GM19043 (cell line): ENCODE data around the gene ASB16.
A peak's percentile ranks its signal among the peaks of the same experiment; 100 is the strongest.
"Not testable (repeated sequence)": the region's sequence is repeated elsewhere in the genome, so short reads cannot be mapped to it uniquely, and the experiment has no call there.

ENCODE experiments used
- ATAC-seq: cut with Tn5 transposase; IDR thresholded peaks from one replicate; pipeline ENCODE4 v1.9.1; 2021; ENCODE audit warnings: low read depth; ENCODE audit not compliant: unreplicated experiment

ASB16 gene, protein sequence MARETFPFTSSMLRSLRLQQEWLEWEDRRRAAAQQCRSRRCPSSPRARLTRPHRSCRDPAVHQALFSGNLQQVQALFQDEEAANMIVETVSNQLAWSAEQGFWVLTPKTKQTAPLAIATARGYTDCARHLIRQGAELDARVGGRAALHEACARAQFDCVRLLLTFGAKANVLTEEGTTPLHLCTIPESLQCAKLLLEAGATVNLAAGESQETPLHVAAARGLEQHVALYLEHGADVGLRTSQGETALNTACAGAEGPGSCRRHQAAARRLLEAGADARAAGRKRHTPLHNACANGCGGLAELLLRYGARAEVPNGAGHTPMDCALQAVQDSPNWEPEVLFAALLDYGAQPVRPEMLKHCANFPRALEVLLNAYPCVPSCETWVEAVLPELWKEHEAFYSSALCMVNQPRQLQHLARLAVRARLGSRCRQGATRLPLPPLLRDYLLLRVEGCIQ

DNA sequence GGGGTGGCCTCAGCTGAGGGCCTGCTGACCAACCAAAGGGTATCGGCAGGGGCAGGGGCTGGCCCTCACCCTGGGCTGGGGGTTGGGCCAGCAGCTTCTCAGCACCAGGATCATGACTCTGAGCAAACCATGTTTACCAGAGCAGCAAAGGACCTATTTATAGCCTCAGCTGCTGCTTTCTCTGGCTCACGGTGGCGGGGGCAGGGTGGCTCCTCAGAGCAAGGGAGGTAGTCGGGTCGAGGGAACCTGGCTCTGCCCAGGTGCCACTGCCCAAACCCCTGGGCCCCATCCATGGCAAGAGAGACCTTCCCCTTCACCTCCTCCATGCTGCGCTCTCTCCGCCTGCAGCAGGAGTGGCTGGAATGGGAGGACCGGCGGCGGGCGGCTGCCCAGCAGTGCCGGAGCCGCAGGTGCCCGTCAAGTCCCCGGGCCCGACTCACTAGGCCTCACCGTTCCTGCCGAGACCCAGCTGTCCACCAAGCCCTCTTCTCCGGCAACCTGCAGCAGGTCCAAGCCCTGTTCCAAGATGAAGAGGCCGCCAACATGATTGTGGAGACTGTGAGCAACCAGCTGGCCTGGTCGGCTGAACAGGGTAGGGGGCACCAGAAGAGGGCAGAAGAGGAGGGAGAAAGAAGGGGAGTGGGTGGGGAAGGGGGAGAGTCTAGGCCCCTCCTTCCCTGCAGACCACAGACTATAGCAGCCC is at the start of gene ASB16:
Gene ASB16 (plus strand): TSS at position 206 of the 703 bp plus-strand sequence. CDS start 86 bp downstream, at position 292.
- no peak for ATAC-seq

DNA sequence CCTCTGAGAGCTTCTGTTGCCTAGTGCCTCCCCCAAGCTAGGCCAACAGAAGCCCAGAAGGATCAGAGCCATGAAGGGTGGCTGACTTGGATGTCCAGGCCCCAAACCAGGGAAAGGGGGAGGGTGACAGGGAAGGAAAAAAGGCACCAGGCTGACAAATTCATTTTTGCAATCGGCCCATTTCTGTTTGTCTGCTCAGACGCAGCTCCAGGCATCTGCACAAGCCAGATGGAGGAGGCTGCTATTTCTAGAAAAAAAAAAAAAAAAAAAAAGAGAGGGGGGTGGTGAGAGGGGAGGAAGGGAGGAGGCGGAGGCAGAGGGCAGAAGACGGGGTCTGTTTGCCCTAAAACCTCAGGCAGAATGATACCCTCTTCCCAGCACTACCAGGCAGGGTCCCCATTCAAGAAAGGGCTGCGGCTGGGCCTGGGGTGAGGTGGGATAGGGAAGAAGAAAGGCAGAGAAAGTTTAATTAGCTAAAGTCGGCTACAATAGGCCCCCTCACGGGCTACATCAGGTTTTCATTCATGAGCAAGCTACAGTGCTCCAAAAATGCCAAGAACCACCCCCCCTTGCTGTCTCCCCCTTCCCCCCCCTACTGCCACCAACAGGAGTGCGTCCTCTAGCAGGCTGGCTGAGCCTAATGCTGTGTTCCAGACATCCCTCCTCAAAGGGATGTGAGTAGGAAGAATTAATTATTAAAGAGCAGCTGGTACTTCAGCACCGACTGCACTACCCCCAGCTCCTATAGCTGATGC is 49.5 kb upstream of the ASB16 start:
- ATAC-seq = no peak

DNA sequence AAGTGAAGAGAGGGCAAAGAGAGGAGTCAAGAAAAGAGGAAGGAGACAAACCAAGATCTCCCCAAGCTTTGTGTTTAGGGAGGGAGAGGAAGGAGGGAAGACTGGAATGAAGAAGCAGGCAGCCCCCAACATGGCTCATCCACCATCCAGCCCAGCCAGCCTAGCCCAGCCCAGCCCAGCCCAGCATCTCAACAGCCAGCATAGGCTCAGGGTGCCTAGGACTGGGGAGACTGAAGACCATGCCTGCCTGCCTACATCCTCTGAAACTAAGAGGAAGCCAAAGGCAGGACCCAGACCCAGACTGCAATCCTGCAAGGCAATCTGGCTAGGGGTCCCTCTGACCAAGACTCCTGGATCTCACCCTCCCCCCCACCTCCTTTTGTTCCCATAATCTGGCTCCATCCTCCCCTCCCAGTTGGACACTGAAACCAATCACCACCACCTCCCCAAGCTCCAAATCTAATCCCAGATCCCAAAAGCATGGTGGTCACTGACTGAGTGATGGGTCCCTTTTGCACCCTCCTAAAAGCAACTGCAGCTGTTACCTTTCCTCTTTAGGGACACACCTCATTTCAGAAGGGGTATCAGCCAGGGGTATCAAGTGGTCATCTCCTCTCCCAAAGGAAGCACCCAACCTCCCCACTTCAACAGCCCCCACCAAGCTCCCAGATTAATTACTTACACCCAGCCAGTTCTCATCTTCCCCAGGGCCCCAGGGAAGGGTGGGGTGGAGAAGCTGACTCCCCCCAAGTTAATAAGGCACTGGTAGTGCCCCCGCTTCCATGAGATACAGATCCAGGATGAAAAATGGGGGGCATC is 48.3 kb upstream of the ASB16 start:
- ATAC-seq = no peak

DNA sequence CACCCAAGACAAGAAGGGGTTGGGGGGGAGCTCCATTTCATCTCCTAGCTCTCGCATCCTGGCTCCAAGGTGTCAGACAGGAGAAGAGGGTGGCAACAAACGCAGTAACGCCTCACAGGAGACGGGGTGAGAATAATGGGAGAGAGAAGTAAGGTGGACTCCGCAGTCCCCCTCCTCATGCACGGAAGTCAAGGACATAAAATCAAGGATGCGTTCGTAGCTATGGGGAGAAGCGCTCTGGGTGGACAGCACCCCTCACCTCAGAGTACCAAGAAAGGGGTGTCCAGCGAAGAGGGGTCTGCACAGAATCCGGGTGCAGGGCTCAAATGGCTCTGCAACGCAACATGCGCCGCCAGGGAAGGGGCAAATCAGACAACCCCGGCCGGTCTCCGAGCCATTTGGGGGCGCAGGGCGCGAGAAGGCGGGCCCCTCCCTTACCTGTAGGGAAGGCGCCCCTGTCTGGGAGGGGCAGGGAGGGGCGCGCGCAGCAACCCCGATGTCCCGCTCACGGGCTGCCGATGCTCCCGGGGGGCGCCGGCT is 47.6 kb upstream of the ASB16 start:
- ATAC-seq = no peak

DNA sequence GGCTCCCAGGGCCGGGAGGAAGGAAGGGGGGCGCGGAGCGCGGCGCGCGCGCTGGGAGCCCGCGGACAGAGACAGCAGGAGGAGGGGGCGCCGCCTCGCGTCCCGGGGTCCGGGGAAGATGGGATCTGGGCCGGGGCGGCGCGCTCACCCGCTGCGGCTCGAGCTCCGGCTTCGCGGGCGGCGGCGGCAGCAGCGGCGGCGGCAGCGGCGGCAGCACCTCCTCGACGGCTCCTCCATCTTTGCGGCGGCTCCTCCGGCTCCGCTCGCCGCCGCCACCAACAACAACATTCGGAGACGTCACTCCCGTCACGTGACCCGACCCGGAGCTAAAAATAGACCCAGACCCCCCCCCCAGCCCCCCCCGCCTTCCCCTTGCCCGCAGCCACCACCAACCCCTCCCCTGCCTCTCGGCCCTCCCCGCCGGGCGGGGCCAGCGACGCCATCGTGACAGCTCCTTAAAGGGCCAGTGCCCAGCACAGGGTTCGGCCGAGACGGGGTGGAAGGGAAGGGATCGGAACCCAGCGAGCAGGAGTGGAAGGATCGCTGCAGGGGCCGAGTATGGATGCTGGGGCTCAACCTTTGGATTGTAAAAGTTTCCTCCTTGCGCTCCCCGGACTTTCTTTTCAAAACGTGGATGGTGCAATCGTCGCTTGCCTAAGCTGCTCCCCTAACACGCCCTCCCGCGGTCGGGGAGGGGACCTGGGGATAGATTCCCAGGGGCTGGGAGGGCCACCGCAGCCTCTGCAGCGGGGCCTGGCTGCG is 47.0 kb upstream of the ASB16 start, which contains the start of gene HDAC5:
Gene HDAC5 (minus strand): TSS at position 286 of the 762 bp plus-strand sequence. CDS start 6,126 bp downstream, outside the sequence.
- peak; percentile 88 for ATAC-seq

DNA sequence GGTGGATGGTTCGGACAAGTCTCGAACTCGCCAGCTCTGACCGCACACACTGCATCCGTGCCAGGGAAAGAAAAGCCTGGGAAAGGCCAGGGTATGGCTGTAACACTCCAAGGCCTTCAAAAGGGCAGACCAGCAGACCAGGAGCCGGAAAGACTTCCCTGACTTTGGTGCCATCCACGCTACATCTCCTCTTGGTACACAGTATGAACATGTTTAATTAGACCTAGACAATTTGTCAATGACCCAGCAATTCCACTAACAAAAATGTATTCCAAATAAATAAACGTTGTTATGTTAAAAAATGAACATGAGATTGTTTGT is 46.4 kb upstream of the ASB16 start:
- no peak for ATAC-seq

DNA sequence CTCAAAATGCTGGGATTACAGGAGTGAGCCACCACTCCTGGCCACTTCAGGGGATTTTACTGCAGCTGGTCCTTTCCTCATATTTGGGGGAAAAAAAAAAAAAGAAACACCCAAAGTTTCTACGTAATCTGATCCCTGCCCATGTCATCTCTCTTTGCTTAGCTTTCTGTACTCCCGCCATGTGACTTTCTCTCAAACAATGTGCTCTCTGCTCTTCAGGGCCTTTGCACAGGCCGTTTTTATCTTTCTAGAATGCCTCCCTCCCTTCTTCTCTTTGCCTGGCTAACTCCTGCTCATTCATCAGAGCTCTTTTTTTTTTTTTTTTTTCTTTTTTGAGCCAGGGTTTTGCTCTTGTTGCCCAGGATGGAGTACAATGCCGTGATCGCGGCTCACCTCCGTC is 42.1 kb upstream of the ASB16 start:
- no peak for ATAC-seq

DNA sequence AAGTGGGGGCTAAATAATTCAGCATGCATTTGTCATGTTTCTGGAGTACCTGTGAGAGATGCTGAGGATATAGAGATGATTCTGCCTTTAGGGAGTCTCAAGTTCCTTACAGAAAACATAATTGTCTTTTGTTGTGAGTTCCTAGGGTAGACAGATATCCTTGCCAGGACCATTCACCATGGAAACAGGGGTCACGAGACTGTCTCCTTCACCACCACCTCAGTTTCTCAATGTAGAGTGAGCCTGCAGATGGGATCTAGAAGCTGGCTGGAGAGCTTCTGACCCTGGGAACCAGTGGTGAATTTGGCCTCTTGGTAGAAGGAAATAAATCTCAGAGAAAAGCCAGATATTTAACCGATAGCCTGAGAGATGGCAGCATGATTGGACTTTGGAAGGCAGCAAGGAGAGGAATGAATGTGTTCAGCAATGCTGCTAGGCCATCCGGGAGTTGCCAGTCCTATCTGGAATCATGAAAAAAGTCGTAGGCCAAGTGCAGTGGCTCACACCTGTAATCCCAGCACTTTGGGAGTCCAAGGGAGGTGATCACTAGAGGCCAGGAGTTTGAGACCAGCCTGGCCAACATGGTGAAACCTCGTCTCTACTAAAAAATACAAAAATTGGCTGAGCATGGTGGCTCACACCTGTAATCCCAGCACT is 39.7 kb upstream of the ASB16 start:
- no peak for ATAC-seq

DNA sequence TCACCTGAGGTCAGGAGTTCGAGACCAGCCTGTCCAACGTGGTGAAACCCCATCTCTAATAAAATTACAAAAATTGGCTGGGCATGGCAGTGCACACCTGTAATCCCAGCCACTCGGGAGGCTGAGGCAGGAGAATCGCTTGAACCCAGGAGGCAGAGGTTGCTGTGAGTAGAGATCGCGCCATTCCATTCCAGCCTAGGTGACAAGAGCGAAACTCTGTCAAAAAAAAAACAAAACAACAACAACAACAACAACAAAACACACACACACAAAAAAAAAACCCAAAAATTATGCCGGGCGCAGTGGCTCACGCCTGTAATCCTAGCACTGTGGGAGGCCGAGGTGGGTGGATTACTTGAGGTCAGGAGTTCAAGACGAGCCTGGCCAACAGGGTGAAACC is 39.1 kb upstream of the ASB16 start:
- not testable (repeated sequence) for ATAC-seq

DNA sequence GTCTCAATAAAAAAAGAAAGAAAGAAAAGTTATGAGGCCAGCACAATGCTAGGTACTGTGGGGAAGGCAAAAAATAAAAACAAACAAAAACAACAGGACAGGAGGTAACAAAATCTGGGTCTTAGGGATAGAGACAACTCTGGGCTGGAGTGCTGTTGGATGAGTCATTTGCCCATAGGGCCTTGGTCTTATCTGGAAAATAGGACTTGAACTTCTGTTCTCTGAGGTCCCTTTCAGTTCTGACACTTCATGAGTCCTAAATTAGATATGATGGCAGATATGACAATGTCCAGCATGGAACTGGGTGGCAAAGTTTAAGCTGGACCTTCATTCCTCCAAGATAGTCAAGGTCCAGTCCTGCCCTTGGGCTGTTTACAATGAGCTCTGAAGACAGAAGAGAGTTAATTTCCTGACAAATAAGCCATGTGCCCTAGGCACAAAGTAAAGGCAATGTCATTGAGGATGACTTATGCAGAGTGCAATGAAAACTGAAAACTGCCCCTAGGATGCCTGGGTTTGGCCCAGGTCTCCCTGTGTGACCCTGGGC is 38.2 kb upstream of the ASB16 start:
- ATAC-seq = no peak

DNA sequence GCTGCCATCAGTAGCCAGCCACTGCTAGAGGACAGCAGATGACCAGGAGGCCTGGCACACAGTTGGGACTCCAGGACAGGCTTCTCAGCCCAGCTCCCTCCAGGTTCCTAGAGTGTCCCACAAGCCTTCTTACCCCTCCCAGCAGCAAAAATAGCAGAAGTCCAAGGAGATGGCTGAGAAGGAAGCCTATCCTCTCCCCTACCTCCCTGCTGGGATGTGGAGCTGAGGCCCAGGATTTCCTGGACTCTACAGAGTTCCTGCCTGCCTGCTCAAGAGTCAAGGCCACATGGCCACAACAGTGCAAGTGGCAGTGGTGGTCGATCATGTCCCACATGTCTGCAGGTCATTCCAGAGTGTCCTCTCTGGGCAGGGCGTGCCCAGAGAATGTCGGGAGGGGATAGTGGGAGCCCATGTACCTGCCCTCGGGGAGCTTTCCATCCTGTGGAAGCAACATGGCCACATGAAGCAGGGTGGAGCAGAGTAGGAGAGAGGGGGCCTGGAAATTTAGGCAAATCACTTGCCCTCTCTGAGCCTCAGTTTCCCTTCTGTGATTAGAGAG is 36.5 kb upstream of the ASB16 start:
- ATAC-seq = no peak

DNA sequence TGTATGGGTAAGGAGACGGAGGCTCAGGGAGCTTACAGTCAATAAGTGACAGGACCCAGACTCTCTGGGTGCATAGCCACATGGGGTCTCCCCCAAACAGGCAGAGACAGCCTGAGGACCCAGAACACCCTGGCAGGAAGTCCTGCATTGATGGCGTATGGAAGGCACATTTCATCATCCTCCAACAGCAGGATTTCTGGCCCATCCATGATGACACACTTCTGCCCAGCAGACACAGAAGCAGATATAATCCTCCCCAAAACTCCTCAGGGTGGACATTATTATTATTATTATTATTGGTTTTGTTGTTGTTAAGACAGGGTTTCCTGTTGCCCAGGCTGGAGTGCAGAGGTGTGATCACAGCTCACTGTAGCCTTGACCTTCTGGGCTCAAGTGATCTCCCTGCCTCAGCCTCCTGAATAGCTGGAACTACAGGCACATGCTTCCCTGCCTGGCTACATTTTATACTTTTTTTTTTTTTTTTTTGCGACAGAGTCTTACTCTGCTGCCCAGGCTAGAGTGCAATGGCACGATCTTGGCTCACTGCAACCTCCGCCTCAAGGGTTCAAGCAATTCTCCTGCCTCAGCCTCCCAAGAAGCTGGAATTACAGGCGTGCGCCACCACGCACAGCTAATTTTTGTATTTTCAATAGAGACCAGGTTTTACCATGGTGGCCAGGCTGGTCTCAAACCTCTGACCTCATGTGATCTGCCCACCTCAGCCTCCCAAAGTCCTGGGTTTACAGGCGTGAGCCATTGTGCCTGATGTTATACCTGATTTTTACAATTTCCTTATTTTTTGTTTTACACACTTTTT is 35.5 kb upstream of the ASB16 start:
- ATAC-seq = no peak

DNA sequence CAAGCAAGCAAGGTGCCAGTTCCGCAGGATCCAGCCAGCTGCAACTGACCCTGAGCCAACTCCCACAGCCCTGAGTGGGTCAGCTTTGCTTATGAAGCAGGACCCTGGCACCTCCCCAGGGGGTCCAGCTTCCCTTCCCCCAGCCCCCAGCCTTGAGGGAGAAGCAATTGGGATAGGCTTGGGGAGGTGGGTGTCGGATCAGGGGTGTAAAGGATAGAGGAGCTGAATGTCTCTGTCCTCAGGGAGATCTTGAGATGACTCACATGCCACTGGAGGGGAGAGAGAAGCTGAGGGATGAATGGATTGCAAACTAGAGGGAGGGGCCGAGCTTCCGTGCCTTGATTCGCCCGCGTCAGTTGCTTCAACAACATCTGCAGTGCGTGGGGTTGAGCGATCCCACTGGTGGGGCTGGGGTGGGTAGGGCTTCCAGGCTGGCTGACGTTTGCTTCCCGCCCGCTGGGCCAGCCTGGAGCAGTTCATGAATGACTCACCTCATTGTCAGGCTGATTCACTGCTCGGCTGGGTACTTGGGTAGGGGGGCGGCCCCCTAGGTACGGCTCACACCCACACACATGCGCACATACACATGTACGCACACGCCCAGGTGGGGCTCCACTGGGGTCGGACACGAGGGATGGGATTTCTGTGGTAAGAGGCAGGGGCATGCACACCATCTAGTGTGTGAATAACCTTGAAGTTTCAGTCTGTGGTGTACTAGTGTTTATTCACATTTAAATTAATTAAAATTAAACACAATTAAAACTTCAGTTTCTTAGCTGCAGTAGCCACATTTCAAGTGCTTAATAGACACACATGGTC is 32.4 kb upstream of the ASB16 start:
- no peak for ATAC-seq

DNA sequence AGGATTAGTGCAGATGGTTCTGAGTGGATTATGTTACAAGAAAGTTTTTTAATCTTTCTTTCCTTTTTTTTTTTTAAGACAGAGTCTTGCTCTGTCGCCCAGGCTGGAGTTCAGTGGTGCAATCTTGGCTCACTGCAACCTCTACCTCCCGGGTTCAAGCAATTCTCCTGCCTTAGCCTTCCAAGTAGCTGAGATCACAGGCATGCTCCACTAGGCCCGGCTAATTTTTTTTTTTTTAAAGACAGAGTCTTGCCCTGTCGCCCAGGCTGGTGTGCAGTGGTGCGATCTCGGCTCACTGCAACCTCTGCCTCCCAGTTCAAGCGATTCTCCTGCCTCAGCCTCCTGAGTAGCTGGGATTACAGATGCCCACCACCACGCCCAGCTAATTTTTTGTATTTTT is 26.6 kb upstream of the ASB16 start:
- ATAC-seq = not testable (repeated sequence)

DNA sequence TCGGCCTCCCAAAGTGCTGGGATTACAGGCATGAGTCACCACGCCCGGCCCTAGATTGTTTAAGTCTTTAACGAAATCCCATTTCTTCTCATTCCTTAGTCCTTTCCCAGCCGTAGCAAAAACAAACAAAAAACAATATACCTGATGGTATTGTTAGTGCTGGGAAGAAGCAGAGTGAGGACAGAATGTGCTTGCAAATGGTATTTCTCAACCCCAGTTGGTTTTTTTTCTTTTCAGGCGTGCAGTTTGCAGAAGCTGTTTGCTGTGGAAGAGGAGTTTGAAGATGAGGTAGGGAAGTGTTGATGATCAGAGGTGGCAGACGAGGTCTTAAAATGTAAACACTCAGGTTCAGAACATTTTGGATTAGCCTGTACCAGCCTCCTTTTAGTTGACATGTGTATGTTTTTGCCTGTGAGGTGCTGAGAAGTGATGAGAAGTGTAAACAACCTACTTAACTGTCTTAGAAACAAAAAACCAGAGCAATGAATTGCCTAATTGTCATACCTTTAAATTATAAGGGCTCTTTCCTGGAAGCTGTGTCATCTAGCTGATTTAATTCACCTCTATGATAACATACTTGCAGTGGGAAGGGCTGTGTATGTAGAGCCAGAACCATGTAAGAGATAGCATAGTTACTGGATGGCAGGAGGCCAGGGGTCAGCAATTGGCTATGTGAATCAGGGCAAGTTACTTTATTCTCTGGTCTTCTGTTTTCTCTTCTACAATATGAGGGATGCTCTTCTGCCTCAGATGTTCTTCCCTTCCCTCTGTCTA is 25.4 kb upstream of the ASB16 start:
- no peak for ATAC-seq
